SK-N-SH (cell line): Measurements from ENCODE around the gene SLC6A3.

Experiments
- FOSL2 ChIP-seq: IDR thresholded peaks from 2 replicates; pipeline ENCODE4 v1.4.0; 2012; ENCODE audit warnings: low read depth, mild to moderate bottlenecking, moderate library complexity, borderline replicate concordance
- RAD21 ChIP-seq: IDR thresholded peaks from 2 replicates; pipeline ENCODE4 v1.6.1; 2012; ENCODE audit warnings: mild to moderate bottlenecking, low read length
- RCOR1 ChIP-seq: fragments of 150-350 bp; IDR thresholded peaks from 2 replicates; pipeline ENCODE4 v1.6.1; 2017; ENCODE audit warnings: antibody characterized with exemption, low read length
- TEAD4 ChIP-seq: IDR thresholded peaks from 2 replicates; pipeline ENCODE4 v1.4.0; 2012; ENCODE audit warnings: mild to moderate bottlenecking, borderline replicate concordance; ENCODE audit not compliant: insufficient read depth
- TF ChIP-seq, protein P1 (sequence below): IDR thresholded peaks from 2 replicates; pipeline ENCODE4 v1.4.0; 2012; ENCODE audit warnings: low read depth
- TF ChIP-seq, protein P2 (sequence below): fragments of 200-600 bp; sonication (generic); IDR thresholded peaks from 2 replicates; pipeline ENCODE4 v1.6.1; 2017; ENCODE audit warnings: antibody characterized with exemption, mild to moderate bottlenecking, moderate library complexity

DNA sequence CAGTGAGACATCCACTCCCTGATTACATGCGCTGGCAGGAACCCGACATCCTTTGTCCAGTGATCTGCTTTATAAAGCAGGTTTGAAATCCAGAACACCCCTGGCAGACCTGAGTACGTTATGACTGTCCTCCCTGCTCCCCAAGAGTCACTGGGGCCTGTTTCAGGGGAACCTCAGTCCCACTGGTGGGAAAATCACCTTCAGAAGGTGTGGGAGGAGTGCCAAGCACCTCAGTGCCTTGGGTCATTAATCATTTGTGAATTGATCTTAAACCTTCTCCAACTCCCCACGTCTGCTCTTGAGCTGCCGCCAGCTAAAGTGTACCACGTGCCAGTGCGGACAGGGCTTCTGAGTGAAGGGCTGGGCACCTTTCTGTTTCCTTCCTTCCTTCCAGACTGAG lies 16.2 kb downstream of the SLC6A3 start:
- TF ChIP-seq, protein P1, sequence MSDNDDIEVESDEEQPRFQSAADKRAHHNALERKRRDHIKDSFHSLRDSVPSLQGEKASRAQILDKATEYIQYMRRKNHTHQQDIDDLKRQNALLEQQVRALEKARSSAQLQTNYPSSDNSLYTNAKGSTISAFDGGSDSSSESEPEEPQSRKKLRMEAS = no peak
- no peak for TF ChIP-seq FOSL2
- TF ChIP-seq RCOR1 = no peak
- TF ChIP-seq RAD21 = no peak
- TF ChIP-seq, protein P2, sequence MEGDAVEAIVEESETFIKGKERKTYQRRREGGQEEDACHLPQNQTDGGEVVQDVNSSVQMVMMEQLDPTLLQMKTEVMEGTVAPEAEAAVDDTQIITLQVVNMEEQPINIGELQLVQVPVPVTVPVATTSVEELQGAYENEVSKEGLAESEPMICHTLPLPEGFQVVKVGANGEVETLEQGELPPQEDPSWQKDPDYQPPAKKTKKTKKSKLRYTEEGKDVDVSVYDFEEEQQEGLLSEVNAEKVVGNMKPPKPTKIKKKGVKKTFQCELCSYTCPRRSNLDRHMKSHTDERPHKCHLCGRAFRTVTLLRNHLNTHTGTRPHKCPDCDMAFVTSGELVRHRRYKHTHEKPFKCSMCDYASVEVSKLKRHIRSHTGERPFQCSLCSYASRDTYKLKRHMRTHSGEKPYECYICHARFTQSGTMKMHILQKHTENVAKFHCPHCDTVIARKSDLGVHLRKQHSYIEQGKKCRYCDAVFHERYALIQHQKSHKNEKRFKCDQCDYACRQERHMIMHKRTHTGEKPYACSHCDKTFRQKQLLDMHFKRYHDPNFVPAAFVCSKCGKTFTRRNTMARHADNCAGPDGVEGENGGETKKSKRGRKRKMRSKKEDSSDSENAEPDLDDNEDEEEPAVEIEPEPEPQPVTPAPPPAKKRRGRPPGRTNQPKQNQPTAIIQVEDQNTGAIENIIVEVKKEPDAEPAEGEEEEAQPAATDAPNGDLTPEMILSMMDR = no peak
- no peak for TF ChIP-seq TEAD4
